GM12874 (cell line): ENCODE data around the gene COL21A1.

ENCODE experiments used
- CTCF ChIP-seq: IDR thresholded peaks from 2 replicates; pipeline ENCODE4 v1.5.1; 2011; ENCODE audit warnings: low read depth, mild to moderate bottlenecking, control low read depth, low read length, moderate library complexity; ENCODE audit not compliant: insufficient read depth

The COL21A1 gene

GRCh38 chr6:56046576-56046975 lies 200.8 kb downstream of the COL21A1 start:
- no peak for TF ChIP-seq CTCF

- TF ChIP-seq CTCF: no peak
Measured at GRCh38 chr6:56043761-56044160, 203.6 kb downstream of the COL21A1 start.

- no peak for TF ChIP-seq CTCF
Measured at GRCh38 chr6:56043076-56043475, 204.3 kb downstream of the COL21A1 start.

- no peak for TF ChIP-seq CTCF
Measured at GRCh38 chr6:56041591-56041990, 205.8 kb downstream of the COL21A1 start.

GRCh38 chr6:56040889-56041301 lies 206.5 kb downstream of the COL21A1 start:
- TF ChIP-seq CTCF: no peak

- no peak for TF ChIP-seq CTCF
Measured at GRCh38 chr6:56040223-56040622, 207.2 kb downstream of the COL21A1 start.

GRCh38 chr6:56038764-56039163 lies 208.6 kb downstream of the COL21A1 start:
- no peak for TF ChIP-seq CTCF

GRCh38 chr6:56037601-56038000 lies 209.8 kb downstream of the COL21A1 start:
- no peak for TF ChIP-seq CTCF
